HCT116 (cell line): ENCODE results near the gene NR2F6.
"Not testable (repeated sequence)": the region's sequence is repeated elsewhere in the genome, so short reads cannot be mapped to it uniquely, and the experiment has no call there.

Source experiments
- CTCF ChIP-seq, 3 experiments: fragments of 200-600 bp in 1 of 3; sonication (generic) in 1 of 3; IDR thresholded peaks in 2 of 3; conservative IDR thresholded peaks in 1 of 3; 2 replicates each; pipeline ENCODE4 v1.5.1; 2012 to 2017; ENCODE audit warnings: low read depth in 2 of 3, low read length in 2 of 3, antibody characterized with exemption in 1 of 3, borderline replicate concordance in 1 of 3, control low read depth in 1 of 3, mild to moderate bottlenecking in 1 of 3, mixed read lengths in 1 of 3, mixed run types in 1 of 3, moderate library complexity in 1 of 3; ENCODE audit not compliant: insufficient read depth in 1 of 3
- EZH2 ChIP-seq: fragments of 200-600 bp; sonication (generic); IDR thresholded peaks from 2 replicates; pipeline ENCODE4 v1.6.1; 2017; ENCODE audit warnings: antibody characterized with exemption, mixed run types
- FOSL1 ChIP-seq: IDR thresholded peaks from 2 replicates; pipeline ENCODE4 v1.6.1; 2012; ENCODE audit warnings: low read depth
- POLR2A ChIP-seq: IDR thresholded peaks from 2 replicates; pipeline ENCODE4 v1.7.0; 2011; ENCODE audit warnings: borderline replicate concordance; ENCODE audit not compliant: insufficient read depth, insufficient read length; ENCODE audit errors: extremely low read depth
- REST ChIP-seq: IDR thresholded peaks from 2 replicates; pipeline ENCODE4 v1.6.1; 2012; ENCODE audit warnings: low read depth
- ZFX ChIP-seq: fragments of 450-650 bp; IDR thresholded peaks from 2 replicates; pipeline ENCODE4 v1.6.1; 2017
- TF ChIP-seq, protein P1 (sequence below): IDR thresholded peaks from 2 replicates; pipeline ENCODE4 v1.6.1; 2012

DNA sequence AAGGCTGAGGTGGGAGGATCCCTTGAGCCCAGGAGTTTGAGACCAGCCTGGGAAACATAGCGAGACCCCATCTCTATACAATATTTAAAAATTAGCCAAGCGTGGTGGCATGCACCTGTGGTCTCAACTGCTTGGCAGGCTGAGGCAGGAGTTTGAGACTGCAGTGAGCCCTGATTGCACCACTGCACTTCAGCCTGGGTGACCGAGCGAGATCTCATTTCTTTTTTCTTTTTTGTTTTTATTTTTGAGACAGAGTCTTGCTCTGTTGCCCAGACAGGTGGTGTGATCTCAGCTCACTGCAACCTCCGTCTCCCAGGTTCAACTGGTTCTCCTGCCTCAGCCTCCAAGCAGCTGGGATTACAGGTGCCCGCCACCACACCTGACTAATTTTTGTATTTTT is 54.0 kb downstream of the NR2F6 start:
- TF ChIP-seq POLR2A; EZH2; CTCF (IDR thresholded peaks at IDR 0.05 in 2 of 3, conservative IDR thresholded peaks at IDR 0.05 in 1 of 3; ENCODE audit: borderline replicate concordance in 1 of 3, insufficient read depth in 1 of 3, low read depth in 2 of 3, low read length in 2 of 3); REST; FOSL1; ZFX: not testable (repeated sequence)
- TF ChIP-seq, protein P1, sequence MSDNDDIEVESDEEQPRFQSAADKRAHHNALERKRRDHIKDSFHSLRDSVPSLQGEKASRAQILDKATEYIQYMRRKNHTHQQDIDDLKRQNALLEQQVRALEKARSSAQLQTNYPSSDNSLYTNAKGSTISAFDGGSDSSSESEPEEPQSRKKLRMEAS: not testable (repeated sequence)
